Esophagus muscularis mucosa (tissue), 4 donors: Measurements from ENCODE around the gene PBOV1. TPM values are rescaled to one million over a fixed set of nuclear protein-coding genes. Genes with fewer than 3 reads are reported as not detected.

Experiments
- DNase-seq: peaks from one replicate; pipeline ENCODE4 v3.0.0-alpha.2; 2017; ENCODE audit errors: extremely low spot score
- H3K27ac ChIP-seq, 4 donors: fragments of 200-600 bp; sonication (generic); replicated peaks in 1 of 4; 1 replicate in 3 of 4; 2 replicates in 1 of 4; pipeline ENCODE4 v1.5.1; 2016 to 2019; ENCODE audit warnings: mild to moderate bottlenecking in 1 of 4
- H3K27me3 ChIP-seq, 4 donors: fragments of 200-600 bp; sonication (generic); one replicate each; pipeline versions ENCODE4 v1.5.1 to v1.6.0; 2016 to 2019
- H3K36me3 ChIP-seq, 4 donors: fragments of 200-600 bp; sonication (generic); one replicate each; pipeline ENCODE4 v1.5.1; 2016 to 2019
- H3K4me1 ChIP-seq, 4 donors: fragments of 200-600 bp; sonication (generic); one replicate each; pipeline ENCODE4 v1.5.1; 2016 to 2019
- H3K4me3 ChIP-seq, 4 donors: fragments of 200-600 bp; sonication (generic); 1 replicate in 2 of 4; 2 replicates in 2 of 4; pipeline ENCODE4 v1.5.1; 2016 to 2019; ENCODE audit warnings: mild to moderate bottlenecking in 4 of 4, moderate library complexity in 1 of 4
- H3K9me3 ChIP-seq, 4 donors: fragments of 200-600 bp; sonication (generic); 1 replicate in 3 of 4; 2 replicates in 1 of 4; pipeline ENCODE4 v1.5.1; 2016 to 2019
- EP300 ChIP-seq: sonication (generic); formaldehyde crosslinking; IDR thresholded peaks from one replicate; pipeline ENCODE4 v1.6.1; 2017; ENCODE audit warnings: antibody characterized with exemption
- POLR2A ChIP-seq: fragments of 450-650 bp; IDR thresholded peaks from one replicate; pipeline ENCODE4 v1.6.1; 2017; ENCODE audit warnings: antibody characterized with exemption, moderate library complexity, mild to moderate bottlenecking, low read depth
- POLR2AphosphoS5 ChIP-seq, 2 donors: sonication (generic); formaldehyde crosslinking; IDR thresholded peaks; one replicate each; pipeline ENCODE4 v1.6.1; 2017; ENCODE audit warnings: antibody characterized with exemption in 2 of 2
- WGBS: methylation state at CpG from one replicate; pipeline ENCODE4 v1.1.5; 2018; 5-methylcytosine and 5-hydroxymethylcytosine counted together
- intact Hi-C: fragments of 100-400 bp; cut with DNase I; formaldehyde crosslinking; loops from one replicate; pipeline ENCODE4 v1.15.1; 2023
- total RNA-seq, 4 donors: library from RNA; depleted of rRNA; stranded (reverse); fragments of >200 nt; gene quantifications; one replicate each; pipeline versions ENCODE4 v1.1.0 to v1.2.1, GENCODE V29; 2016
- TF ChIP-seq, protein P1 (sequence below), 3 experiments: fragments of 200-600 bp in 2 of 3; fragments of 450-650 bp in 1 of 3; sonication (generic) in 2 of 3; IDR thresholded peaks; one replicate each; pipeline ENCODE4 v1.5.1; 2017 to 2019; ENCODE audit warnings: antibody characterized with exemption in 3 of 3, mild to moderate bottlenecking in 2 of 3, moderate library complexity in 1 of 3

The PBOV1 gene
- total RNA-seq, 4 donors from 2014 or later = not detected

DNA sequence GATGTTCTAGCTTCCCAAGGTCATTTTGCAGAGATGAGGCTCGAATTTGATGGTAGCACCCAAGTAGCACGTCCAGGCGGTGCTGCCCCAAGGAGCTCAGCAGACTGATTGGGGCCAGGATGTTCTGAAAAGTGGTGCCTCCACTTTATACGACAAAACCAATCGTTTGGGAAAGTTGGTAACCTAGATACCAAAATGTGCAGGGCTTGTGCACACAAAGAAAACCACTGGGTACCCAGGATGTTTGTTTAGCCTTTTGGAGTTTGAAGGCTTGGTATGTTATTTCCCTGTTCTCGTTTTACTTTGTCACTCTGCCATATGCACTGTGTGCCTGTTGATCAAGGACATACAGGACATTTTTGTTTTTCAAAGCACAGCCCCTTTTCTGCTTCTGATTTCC is 40.7 kb upstream of the PBOV1 start:
- TF ChIP-seq POLR2AphosphoS5 (IDR thresholded peaks at IDR 0.05) (no peak), POLR2A (no peak), EP300 (no peak)
- TF ChIP-seq, protein P1, sequence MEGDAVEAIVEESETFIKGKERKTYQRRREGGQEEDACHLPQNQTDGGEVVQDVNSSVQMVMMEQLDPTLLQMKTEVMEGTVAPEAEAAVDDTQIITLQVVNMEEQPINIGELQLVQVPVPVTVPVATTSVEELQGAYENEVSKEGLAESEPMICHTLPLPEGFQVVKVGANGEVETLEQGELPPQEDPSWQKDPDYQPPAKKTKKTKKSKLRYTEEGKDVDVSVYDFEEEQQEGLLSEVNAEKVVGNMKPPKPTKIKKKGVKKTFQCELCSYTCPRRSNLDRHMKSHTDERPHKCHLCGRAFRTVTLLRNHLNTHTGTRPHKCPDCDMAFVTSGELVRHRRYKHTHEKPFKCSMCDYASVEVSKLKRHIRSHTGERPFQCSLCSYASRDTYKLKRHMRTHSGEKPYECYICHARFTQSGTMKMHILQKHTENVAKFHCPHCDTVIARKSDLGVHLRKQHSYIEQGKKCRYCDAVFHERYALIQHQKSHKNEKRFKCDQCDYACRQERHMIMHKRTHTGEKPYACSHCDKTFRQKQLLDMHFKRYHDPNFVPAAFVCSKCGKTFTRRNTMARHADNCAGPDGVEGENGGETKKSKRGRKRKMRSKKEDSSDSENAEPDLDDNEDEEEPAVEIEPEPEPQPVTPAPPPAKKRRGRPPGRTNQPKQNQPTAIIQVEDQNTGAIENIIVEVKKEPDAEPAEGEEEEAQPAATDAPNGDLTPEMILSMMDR (IDR thresholded peaks at IDR 0.05) = no peak
- 79% methylated on average over 6 of the region's 6 CpGs for WGBS
- Histone ChIP-seq H3K9me3 (no peaks in the 10 kb centered on the region), H3K4me1 (no peaks in the 10 kb centered on the region), H3K36me3 (peaks cover 0 to 6% (median 0%) of the 10 kb centered on the region in 4 donors), H3K4me3 (no peak overlapping the region), H3K27ac (no peak overlapping the region), H3K27me3 (no peaks in the 10 kb centered on the region)
- no peak for DNase-seq
- intact Hi-C loops = no loop called here

DNA sequence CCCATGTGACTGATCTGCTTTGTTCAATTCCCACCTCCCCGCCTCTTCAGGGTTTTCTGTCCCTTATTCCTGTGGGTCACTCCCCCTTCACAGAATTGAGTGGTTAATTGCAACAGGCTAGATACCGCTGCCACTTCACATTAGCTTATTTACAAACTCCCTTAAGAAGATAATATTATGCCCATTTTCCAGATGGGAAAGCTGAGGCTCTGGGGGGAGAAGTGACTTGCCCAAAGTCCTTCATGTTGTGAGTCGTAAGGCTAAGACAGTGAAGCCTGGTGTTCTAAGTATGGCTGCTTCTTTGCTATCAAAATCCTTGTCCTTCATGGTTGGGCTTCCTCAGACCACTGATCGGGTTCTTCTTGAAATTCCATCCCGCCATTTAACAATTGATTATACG is 39.9 kb upstream of the PBOV1 start:
- WGBS = 98% methylated on average over 6 of the region's 6 CpGs

GRCh38 chr6:138257638-138258040 is 39.3 kb upstream of the PBOV1 start:
- WGBS = 93% methylated on average over 1 of the region's 1 CpG
- H3K36me3 ChIP-seq = peaks cover 0 to 6% (median 0%) of the 10 kb centered on the region in 4 donors
- intact Hi-C loops = no loop called here
- DNase-seq = no peak
- no peaks in the 10 kb centered on the region for H3K9me3 ChIP-seq
- H3K27ac ChIP-seq = no peak overlapping the region
- no peaks in the 10 kb centered on the region for H3K27me3 ChIP-seq
- no peak for TF ChIP-seq EP300
- TF ChIP-seq, protein P1 (IDR thresholded peaks at IDR 0.05) = no peak
- no peak for TF ChIP-seq POLR2A
- TF ChIP-seq POLR2AphosphoS5 (IDR thresholded peaks at IDR 0.05) = no peak
- H3K4me1 ChIP-seq = no peaks in the 10 kb centered on the region
- no peak overlapping the region for H3K4me3 ChIP-seq

More for the DNA sequence above, 39.9 kb upstream of the PBOV1 start:
- no peak overlapping the region for H3K27ac ChIP-seq
- peaks cover 0 to 6% (median 0%) of the 10 kb centered on the region in 4 donors for H3K36me3 ChIP-seq
- intact Hi-C loops = no loop called here
- no peak overlapping the region for H3K4me3 ChIP-seq
- no peaks in the 10 kb centered on the region for H3K9me3 ChIP-seq
- TF ChIP-seq EP300 (no peak), POLR2A (no peak), POLR2AphosphoS5 (IDR thresholded peaks at IDR 0.05) (no peak)
- TF ChIP-seq, protein P1 (IDR thresholded peaks at IDR 0.05) = no peak
- no peaks in the 10 kb centered on the region for H3K27me3 ChIP-seq
- DNase-seq = no peak
- H3K4me1 ChIP-seq = no peaks in the 10 kb centered on the region

- TF ChIP-seq, protein P1 (IDR thresholded peaks at IDR 0.05) = no peak
- TF ChIP-seq POLR2A (no peak), POLR2AphosphoS5 (IDR thresholded peaks at IDR 0.05) (no peak), EP300 (no peak)
- Histone ChIP-seq H3K4me1 (peaks cover 0 to 6% (median 0%) of the 10 kb centered on the region in 4 donors), H3K27me3 (no peaks in the 10 kb centered on the region), H3K27ac (no peak overlapping the region), H3K9me3 (no peaks in the 10 kb centered on the region), H3K4me3 (no peak overlapping the region), H3K36me3 (peaks cover 0 to 6% (median 0%) of the 10 kb centered on the region in 4 donors)
- intact Hi-C loops = no loop called here
- no peak for DNase-seq
- WGBS = 94% methylated on average over 20 of the region's 20 CpGs
Observed at GRCh38 chr6:138255443-138255842, 37.2 kb upstream of the PBOV1 start.

- intact Hi-C loops = no loop called here
- DNase-seq = no peak
- WGBS = 96% methylated on average over 11 of the region's 11 CpGs
Observed at GRCh38 chr6:138253731-138254130, 35.4 kb upstream of the PBOV1 start.

More at GRCh38 chr6:138253731-138254130, 35.4 kb upstream of the PBOV1 start:
- H3K27me3 ChIP-seq = no peaks in the 10 kb centered on the region
- peaks cover 0 to 6% (median 0%) of the 10 kb centered on the region in 4 donors for H3K36me3 ChIP-seq
- H3K9me3 ChIP-seq = no peaks in the 10 kb centered on the region
- no peak overlapping the region for H3K4me3 ChIP-seq
- no peak overlapping the region for H3K27ac ChIP-seq
- H3K4me1 ChIP-seq = peaks cover 0 to 6% (median 0%) of the 10 kb centered on the region in 4 donors
- TF ChIP-seq EP300 = no peak
- TF ChIP-seq POLR2A = no peak
- no peak for TF ChIP-seq POLR2AphosphoS5 (IDR thresholded peaks at IDR 0.05)
- TF ChIP-seq, protein P1 (IDR thresholded peaks at IDR 0.05) = no peak
